ENCODE results near the gene IRF2.

DNA sequence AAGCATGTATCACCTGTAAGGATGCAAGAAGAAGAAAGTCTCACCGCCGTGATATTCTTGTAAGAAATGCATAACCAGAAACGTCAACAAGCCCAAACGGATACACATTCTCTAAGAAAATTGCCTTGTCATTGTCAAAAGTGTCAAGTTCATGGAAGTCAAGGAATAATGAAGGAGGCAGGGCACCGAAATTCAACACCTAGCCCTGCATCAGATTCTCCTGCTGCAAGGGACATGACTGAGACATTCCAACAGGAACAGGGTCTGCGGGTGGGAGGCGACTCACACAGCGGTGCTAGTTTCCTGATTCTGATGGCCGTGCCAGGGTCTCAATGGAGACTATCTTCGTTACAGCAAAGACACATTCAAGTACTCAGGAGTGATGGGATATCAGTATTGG, 26.7 kb downstream of the IRF2 start:
- no peak for TF ChIP-seq POLR2A (IDR thresholded peaks at IDR 0.05; ENCODE audit: low read length)
- TF ChIP-seq, protein P1, sequence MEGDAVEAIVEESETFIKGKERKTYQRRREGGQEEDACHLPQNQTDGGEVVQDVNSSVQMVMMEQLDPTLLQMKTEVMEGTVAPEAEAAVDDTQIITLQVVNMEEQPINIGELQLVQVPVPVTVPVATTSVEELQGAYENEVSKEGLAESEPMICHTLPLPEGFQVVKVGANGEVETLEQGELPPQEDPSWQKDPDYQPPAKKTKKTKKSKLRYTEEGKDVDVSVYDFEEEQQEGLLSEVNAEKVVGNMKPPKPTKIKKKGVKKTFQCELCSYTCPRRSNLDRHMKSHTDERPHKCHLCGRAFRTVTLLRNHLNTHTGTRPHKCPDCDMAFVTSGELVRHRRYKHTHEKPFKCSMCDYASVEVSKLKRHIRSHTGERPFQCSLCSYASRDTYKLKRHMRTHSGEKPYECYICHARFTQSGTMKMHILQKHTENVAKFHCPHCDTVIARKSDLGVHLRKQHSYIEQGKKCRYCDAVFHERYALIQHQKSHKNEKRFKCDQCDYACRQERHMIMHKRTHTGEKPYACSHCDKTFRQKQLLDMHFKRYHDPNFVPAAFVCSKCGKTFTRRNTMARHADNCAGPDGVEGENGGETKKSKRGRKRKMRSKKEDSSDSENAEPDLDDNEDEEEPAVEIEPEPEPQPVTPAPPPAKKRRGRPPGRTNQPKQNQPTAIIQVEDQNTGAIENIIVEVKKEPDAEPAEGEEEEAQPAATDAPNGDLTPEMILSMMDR (IDR thresholded peaks at IDR 0.05) = no peak
- no peak for TF ChIP-seq RAD21 (conservative IDR thresholded peaks at IDR 0.05 in 1 of 2, IDR thresholded peaks at IDR 0.05 in 1 of 2)
- no peak for TF ChIP-seq EP300 (IDR thresholded peaks at IDR 0.05)
- no peak for TF ChIP-seq CHD2 (IDR thresholded peaks at IDR 0.05; ENCODE audit: low read length, partially characterized antibody)
- no peak for TF ChIP-seq PHF8 (IDR thresholded peaks at IDR 0.05; ENCODE audit: borderline replicate concordance, low read depth)
- TF ChIP-seq KDM5A (IDR thresholded peaks at IDR 0.05) = no peak
- TF ChIP-seq FOSB (CRISPR knock-in tag; IDR thresholded peaks at IDR 0.05) = no peak
- TF ChIP-seq RCOR1 (IDR thresholded peaks at IDR 0.05; ENCODE audit: low read depth, low read length) = no peak
- TF ChIP-seq, protein P2, sequence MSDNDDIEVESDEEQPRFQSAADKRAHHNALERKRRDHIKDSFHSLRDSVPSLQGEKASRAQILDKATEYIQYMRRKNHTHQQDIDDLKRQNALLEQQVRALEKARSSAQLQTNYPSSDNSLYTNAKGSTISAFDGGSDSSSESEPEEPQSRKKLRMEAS (IDR thresholded peaks at IDR 0.05) = no peak
- no peak for TF ChIP-seq POLR2AphosphoS2 (conservative IDR thresholded peaks at IDR 0.05; ENCODE audit: low read length)
- TF ChIP-seq, protein P3, sequence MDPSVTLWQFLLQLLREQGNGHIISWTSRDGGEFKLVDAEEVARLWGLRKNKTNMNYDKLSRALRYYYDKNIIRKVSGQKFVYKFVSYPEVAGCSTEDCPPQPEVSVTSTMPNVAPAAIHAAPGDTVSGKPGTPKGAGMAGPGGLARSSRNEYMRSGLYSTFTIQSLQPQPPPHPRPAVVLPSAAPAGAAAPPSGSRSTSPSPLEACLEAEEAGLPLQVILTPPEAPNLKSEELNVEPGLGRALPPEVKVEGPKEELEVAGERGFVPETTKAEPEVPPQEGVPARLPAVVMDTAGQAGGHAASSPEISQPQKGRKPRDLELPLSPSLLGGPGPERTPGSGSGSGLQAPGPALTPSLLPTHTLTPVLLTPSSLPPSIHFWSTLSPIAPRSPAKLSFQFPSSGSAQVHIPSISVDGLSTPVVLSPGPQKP (IDR thresholded peaks at IDR 0.05; ENCODE audit: low read depth, low read length) = no peak
- no peak for TF ChIP-seq KDM1A (IDR thresholded peaks at IDR 0.05; ENCODE audit: low read depth)
- TF ChIP-seq, protein P4, sequence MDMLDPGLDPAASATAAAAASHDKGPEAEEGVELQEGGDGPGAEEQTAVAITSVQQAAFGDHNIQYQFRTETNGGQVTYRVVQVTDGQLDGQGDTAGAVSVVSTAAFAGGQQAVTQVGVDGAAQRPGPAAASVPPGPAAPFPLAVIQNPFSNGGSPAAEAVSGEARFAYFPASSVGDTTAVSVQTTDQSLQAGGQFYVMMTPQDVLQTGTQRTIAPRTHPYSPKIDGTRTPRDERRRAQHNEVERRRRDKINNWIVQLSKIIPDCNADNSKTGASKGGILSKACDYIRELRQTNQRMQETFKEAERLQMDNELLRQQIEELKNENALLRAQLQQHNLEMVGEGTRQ (IDR thresholded peaks at IDR 0.05) = no peak
